Prostate gland (tissue), 2 donors: ENCODE data around the gene KANSL3. TPM values are rescaled to one million over a fixed set of nuclear protein-coding genes. Genes with fewer than 3 reads are reported as not detected.
"Not testable (repeated sequence)": the region's sequence is repeated elsewhere in the genome, so short reads cannot be mapped to it uniquely, and the experiment has no call there.

ENCODE experiments used
- DNase-seq: peaks from one replicate; pipeline ENCODE4 v3.0.0-alpha.2; 2019; ENCODE audit warnings: low spot score
- H3K27ac ChIP-seq, 2 donors: fragments of 200-600 bp; sonication (generic); 2 replicates each; pipeline ENCODE4 v1.5.1; 2017 to 2019
- H3K27me3 ChIP-seq: fragments of 200-600 bp; sonication (generic); replicated peaks from 2 replicates; pipeline ENCODE4 v1.5.1; 2019; ENCODE audit not compliant: insufficient read depth
- H3K36me3 ChIP-seq, 2 donors: fragments of 200-600 bp; sonication (generic); 1 replicate in 1 of 2; 2 replicates in 1 of 2; pipeline versions ENCODE4 v1.5.1 to v1.8.1; 2017 to 2019
- H3K4me1 ChIP-seq: fragments of 200-600 bp; sonication (generic); replicated peaks from 2 replicates; pipeline ENCODE4 v1.5.1; 2019
- H3K4me3 ChIP-seq, 2 donors: fragments of 200-600 bp; sonication (generic); 2 replicates each; pipeline ENCODE4 v1.5.1; 2017 to 2019
- H3K9me3 ChIP-seq: fragments of 200-600 bp; sonication (generic); 2 replicates; pipeline ENCODE4 v1.5.1; 2017
- POLR2A ChIP-seq: fragments of 450-650 bp; IDR thresholded peaks from one replicate; pipeline ENCODE4 v1.6.1; 2016; ENCODE audit warnings: antibody characterized with exemption, mild to moderate bottlenecking
- POLR2AphosphoS5 ChIP-seq: sonication (generic); formaldehyde crosslinking; IDR thresholded peaks from one replicate; pipeline ENCODE4 v1.6.1; 2017; ENCODE audit warnings: antibody characterized with exemption
- WGBS: methylation state at CpG from one replicate; pipeline ENCODE4 v1.1.5; 2018; 5-methylcytosine and 5-hydroxymethylcytosine counted together
- intact Hi-C: fragments of 100-400 bp; cut with DNase I; formaldehyde crosslinking; loops from one replicate; pipeline ENCODE4 v1.14.2; 2022
- total RNA-seq, 2 donors: library from RNA; depleted of rRNA; stranded (reverse); fragments of >200 nt; gene quantifications; one replicate each; pipeline ENCODE4 v1.1.0, GENCODE V29; 2016
- TF ChIP-seq, protein P1 (sequence below), 4 experiments: fragments of 200-600 bp in 2 of 4; fragments of 450-650 bp in 2 of 4; sonication (generic) in 2 of 4; IDR thresholded peaks; 1 replicate in 3 of 4; 2 replicates in 1 of 4; pipeline ENCODE4 v1.5.1; 2016 to 2019; ENCODE audit warnings: antibody characterized with exemption in 4 of 4, mild to moderate bottlenecking in 2 of 4, moderate library complexity in 2 of 4

Gene KANSL3
- total RNA-seq, 2 donors from 2014 or later = 41.3 to 70.0 TPM

DNA sequence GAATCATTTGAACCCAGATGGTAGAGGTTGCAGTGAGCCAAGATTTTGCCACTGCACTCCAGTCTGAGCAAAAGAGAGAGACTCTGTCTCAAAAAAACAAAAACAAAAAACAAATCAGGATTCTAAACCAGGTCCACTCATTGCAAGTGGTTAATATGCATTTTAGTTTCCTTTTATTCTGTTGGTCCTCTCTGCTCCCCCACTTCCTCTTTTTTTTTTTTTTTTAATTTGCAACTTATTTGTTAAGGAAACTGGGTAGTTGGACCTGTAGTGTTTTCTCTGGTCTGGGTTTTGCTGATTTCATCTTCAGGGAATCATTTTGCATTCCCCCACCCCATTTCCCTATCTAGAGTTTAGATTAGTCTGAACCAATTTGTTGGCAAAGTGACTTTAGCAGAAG, 18.4 kb upstream of the KANSL3 start:
- no peak overlapping the region for H3K27ac ChIP-seq
- intact Hi-C loops = no loop called here

DNA sequence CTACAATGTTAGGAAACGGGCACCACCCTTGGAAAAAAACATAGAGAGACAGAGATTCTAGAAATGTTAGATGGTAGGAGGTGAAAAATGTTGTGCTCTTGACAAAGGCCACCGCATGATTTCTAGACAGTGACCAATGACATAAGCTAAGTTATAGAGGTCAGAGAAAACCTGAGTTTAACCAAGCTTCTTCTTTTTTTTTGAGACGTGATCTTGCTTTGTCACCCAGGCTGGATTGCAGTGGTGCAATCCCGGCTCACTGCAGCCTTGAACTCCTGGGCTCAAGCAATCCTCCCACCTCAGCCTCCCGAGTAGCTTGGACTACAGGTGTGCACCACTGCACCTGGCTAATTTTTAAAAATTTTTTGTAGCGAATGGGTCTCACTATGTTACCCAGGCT, 17.4 kb upstream of the KANSL3 start:
- no peaks in the 10 kb centered on the region for H3K4me1 ChIP-seq
- DNase-seq = no peak
- no peak overlapping the region for H3K27ac ChIP-seq
- H3K4me3 ChIP-seq = no peak overlapping the region
- no peaks in the 10 kb centered on the region for H3K27me3 ChIP-seq
- no peaks in the 10 kb centered on the region for H3K36me3 ChIP-seq
- TF ChIP-seq POLR2A (no peak), POLR2AphosphoS5 (no peak)
- TF ChIP-seq, protein P1, sequence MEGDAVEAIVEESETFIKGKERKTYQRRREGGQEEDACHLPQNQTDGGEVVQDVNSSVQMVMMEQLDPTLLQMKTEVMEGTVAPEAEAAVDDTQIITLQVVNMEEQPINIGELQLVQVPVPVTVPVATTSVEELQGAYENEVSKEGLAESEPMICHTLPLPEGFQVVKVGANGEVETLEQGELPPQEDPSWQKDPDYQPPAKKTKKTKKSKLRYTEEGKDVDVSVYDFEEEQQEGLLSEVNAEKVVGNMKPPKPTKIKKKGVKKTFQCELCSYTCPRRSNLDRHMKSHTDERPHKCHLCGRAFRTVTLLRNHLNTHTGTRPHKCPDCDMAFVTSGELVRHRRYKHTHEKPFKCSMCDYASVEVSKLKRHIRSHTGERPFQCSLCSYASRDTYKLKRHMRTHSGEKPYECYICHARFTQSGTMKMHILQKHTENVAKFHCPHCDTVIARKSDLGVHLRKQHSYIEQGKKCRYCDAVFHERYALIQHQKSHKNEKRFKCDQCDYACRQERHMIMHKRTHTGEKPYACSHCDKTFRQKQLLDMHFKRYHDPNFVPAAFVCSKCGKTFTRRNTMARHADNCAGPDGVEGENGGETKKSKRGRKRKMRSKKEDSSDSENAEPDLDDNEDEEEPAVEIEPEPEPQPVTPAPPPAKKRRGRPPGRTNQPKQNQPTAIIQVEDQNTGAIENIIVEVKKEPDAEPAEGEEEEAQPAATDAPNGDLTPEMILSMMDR (IDR thresholded peaks at IDR 0.05) = no peak
- WGBS = 89% methylated on average over 6 of the region's 6 CpGs
- H3K9me3 ChIP-seq = no peaks in the 10 kb centered on the region
- intact Hi-C loops = no loop called here

More for the DNA sequence above, 18.4 kb upstream of the KANSL3 start:
- H3K27me3 ChIP-seq = no peaks in the 10 kb centered on the region
- H3K4me1 ChIP-seq = no peaks in the 10 kb centered on the region
- no peak overlapping the region for H3K4me3 ChIP-seq
- DNase-seq = no peak
- no peak for TF ChIP-seq POLR2A
- no peak for TF ChIP-seq POLR2AphosphoS5
- TF ChIP-seq, protein P1 (IDR thresholded peaks at IDR 0.05) = no peak
- no peaks in the 10 kb centered on the region for H3K36me3 ChIP-seq
- H3K9me3 ChIP-seq = no peaks in the 10 kb centered on the region

DNA sequence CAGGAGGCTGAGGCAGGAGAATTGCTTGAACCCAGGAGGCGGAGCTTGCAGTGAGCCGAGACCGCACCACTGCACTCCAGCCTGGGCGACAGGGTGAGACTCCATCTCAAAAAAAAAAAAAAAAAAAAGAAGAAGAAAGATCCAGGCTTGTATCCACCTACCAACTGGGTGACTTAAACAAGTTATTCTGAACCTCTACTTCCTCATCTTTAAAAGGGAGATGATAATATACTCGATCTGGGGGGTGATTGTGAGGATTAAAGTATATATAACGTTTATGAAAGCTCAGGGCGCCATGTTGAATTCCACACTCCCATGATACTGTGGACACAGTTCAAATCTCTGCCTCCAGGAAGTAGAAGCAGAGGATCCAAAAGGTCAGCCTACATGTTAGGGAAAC, 16.7 kb upstream of the KANSL3 start:
- H3K27me3 ChIP-seq, DNase-seq, H3K36me3 ChIP-seq, H3K27ac ChIP-seq, H3K4me1 ChIP-seq, H3K4me3 ChIP-seq, H3K9me3 ChIP-seq, intact Hi-C loops: not testable (repeated sequence)
- 92% methylated on average over 7 of the region's 7 CpGs for WGBS

DNA sequence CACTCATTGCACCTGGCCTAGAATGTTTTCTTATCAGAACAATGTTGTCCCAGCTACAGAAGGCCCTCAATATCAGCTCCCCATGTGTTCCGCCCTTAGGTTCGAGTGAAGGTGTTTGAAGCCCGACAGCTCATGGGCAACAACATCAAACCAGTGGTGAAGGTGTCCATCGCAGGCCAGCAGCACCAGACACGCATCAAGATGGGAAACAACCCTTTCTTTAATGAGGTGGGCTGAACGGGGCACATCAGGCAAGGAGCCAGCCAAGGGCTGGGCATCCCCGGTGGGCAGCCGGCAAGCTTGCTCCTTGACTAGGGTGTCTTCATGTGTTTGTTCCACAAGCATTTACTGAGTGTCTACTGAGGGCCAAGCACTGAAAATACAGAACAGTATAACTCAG, 13.7 kb upstream of the KANSL3 start:
- Histone ChIP-seq H3K4me3 (no peak overlapping the region), H3K9me3 (no peaks in the 10 kb centered on the region), H3K27ac (no peak overlapping the region), H3K4me1 (no peaks in the 10 kb centered on the region), H3K36me3 (no peaks in the 10 kb centered on the region), H3K27me3 (no peaks in the 10 kb centered on the region)
- intact Hi-C loops = no loop called here
- TF ChIP-seq, protein P1 (IDR thresholded peaks at IDR 0.05) = no peak
- TF ChIP-seq POLR2A = no peak
- TF ChIP-seq POLR2AphosphoS5 = no peak
- 92% methylated on average over 8 of the region's 8 CpGs for WGBS
- no peak for DNase-seq

DNA sequence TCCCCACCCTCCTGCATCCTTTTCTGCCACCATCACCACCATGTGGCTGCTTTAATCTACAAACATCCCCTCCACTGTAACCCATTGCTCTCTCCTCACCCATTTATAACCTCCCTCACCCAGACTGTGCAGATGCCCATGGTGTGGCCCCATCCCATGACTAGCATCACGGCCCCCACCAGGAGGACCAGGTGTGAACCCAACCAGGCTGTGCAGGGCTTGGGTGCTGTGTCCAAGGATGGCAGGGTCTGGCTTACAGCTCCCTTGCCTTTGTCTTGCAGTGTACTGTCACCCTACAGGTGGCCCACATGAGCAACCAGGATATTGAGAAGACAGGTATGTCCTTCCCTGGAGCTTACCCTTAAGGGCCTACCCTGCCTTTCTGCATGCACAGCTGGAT, 11.2 kb upstream of the KANSL3 start:
- no peak overlapping the region for H3K27ac ChIP-seq
- no peaks in the 10 kb centered on the region for H3K27me3 ChIP-seq
- H3K4me3 ChIP-seq = no peak overlapping the region
- 91% methylated on average over 1 of the region's 1 CpG for WGBS
- TF ChIP-seq POLR2AphosphoS5 (no peak), POLR2A (no peak)
- TF ChIP-seq, protein P1 (IDR thresholded peaks at IDR 0.05) = no peak
- no peaks in the 10 kb centered on the region for H3K4me1 ChIP-seq
- H3K9me3 ChIP-seq = no peaks in the 10 kb centered on the region
- intact Hi-C loops = no loop called here
- DNase-seq = no peak
- no peaks in the 10 kb centered on the region for H3K36me3 ChIP-seq
